Hindlimb muscle (tissue), 1 donor: ENCODE data around the gene RCAN2. TPM values are rescaled to one million over a fixed set of nuclear protein-coding genes. Genes with fewer than 3 reads are reported as not detected.
A peak's percentile ranks its signal among the peaks of the same experiment; 100 is the strongest.
"Not testable (repeated sequence)": the region's sequence is repeated elsewhere in the genome, so short reads cannot be mapped to it uniquely, and the experiment has no call there.

Source experiments
- DNase-seq: peaks from one replicate; pipeline ENCODE4 v3.0.0-alpha.2; 2013
- polyA plus RNA-seq: library from polyadenylated mRNA; unstranded; fragments of 120-200 nt; gene quantifications from one replicate; pipeline ENCODE4 v1.2.1, GENCODE V29; 2013; ENCODE audit not compliant: insufficient read length

Gene RCAN2
- polyA plus RNA-seq, 1 donor = 3.2 TPM

DNA sequence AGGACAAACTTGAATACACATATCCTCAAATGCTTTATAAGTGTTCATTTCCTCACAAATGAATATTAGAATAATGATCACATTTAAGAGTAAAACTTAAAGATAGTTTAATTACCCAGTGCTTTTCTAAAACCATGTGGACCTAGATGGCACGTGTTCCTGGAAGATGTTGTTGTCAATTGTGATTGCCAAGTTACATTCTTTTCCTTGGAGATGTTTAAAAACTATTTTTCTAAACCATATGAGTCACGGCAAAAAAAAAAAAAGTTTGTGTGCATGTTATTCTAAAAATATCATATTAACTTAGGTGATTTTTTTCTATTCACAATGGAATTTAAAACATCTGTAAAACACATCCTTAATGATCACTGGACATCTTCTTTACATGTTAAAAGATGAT lies 51.1 kb downstream of the RCAN2 start:
- peak; percentile 28 for DNase-seq

DNA sequence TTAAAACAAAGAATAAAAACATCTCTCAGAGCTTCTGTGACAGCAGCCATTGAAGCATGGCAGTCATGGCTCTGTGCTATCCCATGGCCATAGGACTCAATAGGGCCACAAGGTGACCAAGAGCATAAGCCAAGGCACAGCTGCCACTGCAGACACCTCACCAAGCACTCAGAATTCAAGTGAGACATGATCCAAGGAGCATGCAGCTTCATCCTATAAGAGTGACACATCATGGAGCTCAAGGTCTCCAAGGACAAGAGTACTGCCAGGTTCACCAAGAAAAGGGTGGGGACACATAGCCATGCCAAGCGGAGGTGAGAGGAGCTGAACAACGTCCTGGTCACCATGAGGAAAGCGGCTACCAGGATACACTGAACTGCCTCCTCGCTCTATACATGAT lies 53.0 kb downstream of the RCAN2 start:
- no peak for DNase-seq

DNA sequence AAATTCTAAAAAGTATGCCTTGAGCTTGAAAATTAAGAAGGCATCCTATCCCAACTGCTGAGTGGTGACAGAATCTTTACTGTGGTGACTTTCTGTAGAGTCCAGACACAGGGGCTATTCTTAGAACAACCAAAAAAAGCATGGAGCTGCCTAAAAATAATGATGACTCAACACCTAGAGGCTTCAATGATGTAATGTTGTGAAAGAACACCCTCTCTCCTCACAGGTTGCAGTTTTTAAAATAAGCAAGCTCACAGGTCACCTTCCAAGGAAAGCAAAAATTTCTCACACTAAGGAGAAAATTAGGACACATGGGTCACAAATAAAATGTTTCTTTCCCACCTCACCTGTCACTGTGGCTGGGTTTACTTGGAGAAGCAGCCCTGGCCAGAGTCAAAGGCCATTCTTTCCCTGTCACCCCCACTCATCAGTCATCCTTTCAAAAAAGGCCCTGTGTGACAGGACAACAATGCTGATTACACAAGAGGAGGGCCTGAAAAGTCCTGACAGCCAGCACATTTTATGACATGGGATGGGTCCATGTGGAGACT lies 53.5 kb downstream of the RCAN2 start:
- DNase-seq = no peak

DNA sequence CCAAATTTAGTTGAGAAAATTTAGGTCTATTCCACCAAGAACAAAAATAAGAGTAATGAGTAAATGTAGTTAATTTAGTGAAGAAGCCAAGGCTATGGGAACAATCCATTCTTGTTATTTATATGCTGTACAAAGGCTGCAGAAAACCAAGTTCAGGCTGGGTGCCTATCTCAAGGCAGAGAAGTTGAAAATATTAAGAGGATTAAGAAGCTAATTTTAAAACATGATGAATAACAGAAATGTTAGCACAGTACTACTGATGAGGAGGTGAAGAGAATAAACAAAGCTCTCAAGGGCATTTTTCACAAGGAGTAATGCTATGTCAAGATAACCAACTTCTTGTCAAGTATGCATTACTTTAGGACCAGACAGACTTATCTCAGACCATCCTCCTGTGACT lies 68.6 kb downstream of the RCAN2 start:
- DNase-seq = no peak

DNA sequence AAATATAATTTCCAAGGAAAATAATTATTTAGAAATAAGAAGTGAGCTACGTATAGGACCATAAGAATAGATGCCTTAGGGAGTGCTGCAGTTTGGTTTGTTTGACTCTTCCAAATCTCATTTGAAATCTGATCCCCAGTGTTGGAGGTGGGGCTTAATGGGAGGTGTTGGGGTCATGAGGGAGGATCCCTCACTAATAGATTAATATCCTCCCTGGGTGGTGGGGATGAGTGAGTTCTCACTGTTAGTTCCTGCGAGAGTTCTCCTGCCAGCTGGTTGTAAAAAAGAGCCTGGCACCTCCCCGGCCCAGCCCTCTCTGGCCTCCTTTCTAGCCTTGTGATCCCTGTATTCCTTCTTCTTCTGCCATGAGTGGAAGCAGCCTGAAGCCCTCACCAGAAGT lies 69.3 kb downstream of the RCAN2 start:
- DNase-seq = no peak

DNA sequence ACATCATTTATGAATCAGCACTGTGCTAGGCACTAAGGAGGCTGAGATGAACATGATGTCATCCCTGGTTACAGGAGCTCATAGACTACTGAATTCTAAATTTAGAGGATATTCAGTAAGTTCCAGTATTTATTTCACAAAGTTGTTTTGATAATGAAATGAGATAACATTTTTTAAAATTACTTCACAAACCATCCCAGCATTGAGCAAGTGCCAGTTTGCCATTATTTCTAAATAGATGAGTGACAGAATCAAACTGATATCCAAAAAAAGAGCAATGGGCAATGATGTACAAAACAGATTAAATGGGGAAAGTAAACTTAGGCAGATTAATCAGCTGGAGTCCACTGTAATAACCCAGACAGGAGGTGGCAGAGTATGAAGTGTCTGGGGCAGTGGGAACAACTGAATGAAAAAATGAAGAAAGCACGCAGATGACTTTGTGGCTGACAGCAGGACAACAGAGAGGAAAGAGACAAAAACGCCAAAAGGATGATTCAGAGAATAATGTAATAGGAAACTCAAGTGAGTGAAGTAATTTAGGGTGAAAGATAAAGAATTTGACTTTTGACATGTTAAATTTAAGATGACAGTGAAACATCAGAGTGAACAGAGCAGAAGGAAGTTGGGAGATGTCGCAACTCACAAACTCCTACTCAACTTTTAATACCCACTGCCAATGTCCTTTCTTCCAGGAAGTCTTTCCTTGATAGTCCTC lies 70.2 kb downstream of the RCAN2 start:
- DNase-seq = no peak

DNA sequence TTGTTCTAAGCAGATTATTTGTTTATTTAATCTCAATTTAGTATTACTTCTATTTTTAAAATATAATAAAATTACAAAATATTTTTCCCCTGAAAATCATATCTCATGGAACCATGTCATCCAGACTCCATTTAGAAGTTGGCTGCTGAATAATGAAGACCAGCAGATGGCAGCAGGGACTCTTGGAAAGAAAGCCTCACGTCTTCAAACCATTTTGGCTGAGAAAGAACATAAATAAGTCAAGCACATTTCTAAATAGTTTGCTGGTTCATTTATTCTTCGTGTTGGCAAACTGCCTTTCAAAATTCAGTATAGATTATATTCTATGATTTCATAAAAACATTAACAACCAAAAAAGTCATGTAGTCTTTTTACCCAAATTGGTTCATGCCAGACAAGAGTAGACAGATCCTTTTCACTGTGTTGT lies 71.7 kb downstream of the RCAN2 start:
- DNase-seq = peak; percentile 69

DNA sequence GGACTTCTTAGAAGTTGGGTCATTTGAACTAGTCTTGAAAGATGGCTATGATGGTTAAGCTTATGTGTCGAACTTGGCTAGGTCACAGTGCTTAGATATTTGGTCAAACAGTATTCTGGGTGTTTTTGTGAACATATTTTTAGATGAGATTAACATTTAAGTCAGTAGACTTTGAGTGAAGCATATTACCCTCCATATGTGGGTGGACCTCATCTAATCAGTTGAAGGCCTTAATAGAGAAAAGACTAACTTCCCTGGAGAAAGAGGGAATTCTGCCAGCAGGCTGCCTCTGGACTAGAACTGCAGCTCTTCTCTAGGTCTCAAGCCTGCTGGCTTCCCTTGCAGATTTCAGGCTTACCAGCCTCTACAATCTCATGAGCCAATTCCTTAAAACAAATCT lies 76.9 kb downstream of the RCAN2 start:
- no peak for DNase-seq

DNA sequence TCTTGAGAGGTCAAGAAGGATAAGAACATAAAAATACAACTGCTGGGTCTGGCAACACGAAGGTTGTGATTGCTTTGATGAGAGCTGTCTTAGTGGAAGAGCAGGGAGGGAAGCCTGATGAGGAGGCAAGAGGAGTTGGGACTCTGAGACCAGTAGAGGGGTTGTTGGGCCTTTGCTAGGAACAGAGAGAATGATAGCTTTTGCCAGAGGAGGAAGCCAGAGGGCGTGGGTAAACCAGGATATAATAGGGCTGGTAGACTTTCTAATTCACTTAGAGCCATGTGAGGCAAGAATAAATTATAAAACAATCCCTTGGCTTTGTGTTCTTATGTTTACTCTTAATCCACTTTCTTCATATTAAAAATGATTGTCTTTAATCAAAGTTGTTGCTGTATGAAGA lies 78.6 kb downstream of the RCAN2 start:
- DNase-seq = no peak

DNA sequence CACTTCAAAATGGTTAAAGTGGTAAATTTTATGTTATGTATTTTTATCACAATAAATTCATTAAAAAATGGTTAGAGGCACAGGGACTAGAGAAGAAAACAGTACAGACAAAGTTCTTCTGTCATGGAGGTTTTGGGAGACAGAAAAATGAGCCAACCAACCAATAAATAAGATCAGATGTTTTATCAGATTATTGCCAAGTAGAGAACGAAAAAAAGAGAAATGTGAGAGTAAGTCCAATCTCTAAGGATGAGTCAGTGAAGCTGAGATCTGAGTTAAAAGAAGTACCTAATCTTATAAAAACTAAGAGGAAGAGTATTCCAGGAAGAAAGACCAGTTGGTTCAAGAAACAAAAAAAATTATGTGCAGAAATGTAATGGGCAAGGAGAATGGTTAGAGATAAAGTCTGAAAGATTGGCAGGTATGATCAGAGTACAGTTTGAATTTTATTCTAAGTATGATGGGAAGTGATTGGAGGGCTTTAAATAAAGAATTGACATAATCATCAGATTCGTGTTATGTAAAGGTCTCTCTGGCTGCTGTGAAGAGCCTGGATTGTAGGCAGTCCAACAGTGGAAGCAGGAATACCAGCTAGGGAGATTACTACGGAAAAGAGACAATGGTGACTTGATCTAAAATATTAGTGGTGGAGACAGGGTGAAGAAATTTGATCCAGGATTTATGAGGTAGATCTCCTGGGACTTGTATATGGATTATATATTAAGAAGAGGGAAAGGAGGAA lies 79.6 kb downstream of the RCAN2 start:
- no peak for DNase-seq

DNA sequence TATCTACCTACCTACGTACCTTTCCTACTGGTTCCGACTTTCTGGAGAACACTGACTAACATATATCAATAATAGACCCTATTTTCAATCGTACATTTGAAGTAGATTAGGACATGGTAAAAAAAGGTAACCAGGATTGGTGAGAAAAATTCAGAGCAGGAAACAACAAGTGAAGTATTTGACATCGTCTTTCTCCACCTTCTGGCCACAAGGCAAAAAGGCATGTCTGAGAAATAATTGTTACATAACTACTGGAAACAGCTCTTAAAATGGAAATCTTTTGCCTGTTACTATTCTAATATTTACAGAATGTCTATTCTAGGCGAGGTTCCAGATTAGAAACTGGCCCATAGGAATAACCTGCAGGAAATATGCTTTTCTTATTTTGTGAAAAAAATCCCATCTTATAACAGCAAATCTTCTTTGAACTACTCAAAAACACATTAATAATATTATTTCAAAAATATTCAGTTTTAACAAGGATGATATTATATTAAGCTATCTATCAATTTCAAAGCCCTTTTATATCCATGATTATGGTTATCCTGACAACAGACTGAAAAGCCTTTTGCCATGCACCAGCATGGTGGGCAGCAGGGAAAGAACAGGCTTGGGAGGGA lies 80.8 kb downstream of the RCAN2 start:
- peak; percentile 26 for DNase-seq

DNA sequence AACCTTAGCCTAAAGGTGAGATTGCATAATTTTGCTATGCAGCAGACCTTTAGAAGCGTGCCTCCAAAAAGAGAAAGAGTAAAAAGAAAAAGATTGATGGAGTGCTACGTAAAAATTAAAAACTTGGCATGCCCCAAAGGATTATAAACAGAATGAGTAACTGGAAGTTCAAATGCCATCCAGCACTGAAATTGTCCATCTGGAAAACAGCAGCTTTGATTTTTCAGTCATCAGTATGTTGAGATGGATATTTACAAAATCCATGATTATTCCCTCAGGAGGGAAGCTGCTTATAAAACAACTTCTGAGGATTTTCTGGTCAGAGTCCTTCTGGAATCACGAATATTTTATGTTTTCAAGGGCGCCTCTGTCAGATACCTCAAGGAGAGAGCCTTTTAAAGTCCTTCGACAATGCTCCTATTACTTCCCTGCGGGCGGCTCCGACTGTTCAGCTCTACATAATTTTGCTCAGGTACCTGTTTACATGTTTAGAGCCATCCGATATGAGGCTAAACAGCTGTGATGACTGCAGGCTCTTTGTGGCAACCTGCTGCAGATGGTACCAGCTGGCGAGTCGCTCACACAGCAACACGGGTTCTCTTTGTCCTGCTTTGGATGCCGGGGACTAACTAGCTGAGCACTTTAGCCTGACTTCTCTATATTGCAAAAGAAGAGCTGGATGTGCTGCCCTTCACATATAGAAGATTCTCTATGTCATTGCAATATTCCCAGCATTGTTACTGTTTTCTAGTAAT lies 83.3 kb downstream of the RCAN2 start:
- DNase-seq = no peak

DNA sequence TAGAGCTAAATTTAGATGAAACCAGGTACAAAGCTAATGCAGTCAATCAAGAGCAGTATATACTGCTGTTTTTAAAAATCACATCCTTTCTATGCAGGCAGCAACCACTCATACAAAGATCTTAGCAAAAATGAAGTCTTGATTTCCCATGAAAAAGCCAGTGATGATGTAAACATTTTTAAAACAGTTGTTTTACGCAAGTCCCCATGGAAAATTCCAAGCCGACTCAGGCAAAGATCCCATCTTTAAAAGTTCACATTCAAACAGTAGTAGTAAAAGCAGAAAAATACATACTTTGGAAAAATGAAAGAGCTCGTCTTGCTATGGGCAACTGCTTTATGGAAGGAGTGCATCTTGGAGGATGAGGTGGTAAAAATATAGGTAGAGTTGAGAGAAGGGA lies 84.0 kb downstream of the RCAN2 start:
- peak; percentile 60 for DNase-seq

DNA sequence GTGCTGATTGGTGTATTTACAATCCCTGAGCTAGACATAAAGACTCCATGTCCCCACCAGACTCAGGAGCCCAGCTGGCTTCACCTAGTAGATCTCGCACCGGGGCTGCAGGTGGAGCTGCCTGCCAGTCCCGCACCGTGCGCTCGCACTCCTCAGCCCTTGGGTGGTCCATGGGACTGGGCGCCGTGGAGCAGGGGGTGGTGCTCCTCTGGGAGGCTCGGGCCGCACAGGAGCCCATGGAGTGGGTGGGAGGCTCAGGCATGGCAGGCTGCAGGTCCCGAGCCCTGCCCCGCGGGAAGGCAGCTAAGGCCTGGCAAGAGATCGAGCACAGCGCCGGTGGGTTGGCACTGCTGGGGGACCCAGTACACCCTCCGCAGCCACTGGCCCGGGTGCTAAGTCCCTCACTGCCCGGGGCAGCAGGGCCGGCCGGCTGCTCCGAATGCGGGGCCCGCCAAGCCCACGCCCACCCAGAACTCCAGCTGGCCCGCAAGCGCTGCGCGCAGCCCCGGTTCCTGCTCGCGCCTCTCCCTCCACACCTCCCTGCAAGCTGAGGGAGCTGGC lies 85.5 kb downstream of the RCAN2 start:
- DNase-seq = not testable (repeated sequence)

DNA sequence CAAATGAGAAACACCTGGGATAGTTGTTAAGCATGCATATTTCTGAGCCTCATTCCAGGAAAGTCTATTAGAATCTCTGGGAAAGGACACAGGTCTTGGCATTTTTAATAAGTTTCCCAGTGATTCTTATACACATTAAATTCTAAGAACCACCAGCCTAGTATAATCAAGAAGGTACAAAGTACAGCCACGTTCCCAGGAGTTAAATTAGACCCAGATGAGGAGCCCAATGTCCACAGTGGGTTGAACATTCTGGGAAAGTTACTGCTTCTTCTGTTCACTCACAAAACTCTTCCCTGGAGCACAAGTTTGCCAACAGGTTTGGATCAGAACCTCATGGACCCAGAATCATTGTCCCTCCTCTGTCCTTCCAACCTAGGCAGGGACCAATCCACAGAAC lies 90.4 kb downstream of the RCAN2 start:
- DNase-seq = no peak

DNA sequence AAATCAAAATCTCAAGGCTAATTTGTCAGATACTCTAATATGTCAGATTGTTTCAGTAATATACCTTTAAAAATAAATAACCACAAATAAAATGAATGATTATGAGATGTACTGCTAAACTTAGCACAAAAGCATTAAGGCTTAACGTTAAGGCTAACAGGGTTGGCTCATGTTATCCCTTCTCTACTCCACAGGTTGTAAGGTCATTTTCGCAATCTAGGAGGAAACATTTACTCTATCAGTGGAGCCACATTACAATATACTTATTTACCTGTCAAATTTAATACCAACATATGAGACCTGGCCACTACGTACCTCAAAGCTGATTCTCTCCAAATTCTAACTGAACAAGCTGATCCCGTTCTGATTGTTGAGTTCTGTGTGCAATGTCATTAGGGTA lies 95.7 kb downstream of the RCAN2 start:
- DNase-seq = no peak

DNA sequence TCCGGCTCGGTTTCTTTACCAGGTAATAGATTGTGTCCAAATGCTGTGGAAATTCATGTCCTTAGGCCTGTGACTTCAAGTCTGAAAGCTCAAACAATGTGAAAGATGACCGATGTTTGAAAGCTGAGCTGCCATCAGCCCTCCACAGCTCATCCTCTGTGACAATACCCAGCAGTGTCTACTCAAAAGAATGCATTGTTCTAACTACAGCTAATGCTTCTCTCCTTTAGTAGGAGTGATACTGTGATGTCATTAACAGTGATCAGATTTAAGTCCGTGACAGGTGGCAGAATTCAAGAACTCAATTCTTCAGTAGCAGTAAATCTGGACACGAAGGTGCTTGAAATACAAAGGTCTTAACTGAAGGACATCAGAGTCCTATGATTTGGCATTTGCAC lies 97.3 kb downstream of the RCAN2 start:
- no peak for DNase-seq

DNA sequence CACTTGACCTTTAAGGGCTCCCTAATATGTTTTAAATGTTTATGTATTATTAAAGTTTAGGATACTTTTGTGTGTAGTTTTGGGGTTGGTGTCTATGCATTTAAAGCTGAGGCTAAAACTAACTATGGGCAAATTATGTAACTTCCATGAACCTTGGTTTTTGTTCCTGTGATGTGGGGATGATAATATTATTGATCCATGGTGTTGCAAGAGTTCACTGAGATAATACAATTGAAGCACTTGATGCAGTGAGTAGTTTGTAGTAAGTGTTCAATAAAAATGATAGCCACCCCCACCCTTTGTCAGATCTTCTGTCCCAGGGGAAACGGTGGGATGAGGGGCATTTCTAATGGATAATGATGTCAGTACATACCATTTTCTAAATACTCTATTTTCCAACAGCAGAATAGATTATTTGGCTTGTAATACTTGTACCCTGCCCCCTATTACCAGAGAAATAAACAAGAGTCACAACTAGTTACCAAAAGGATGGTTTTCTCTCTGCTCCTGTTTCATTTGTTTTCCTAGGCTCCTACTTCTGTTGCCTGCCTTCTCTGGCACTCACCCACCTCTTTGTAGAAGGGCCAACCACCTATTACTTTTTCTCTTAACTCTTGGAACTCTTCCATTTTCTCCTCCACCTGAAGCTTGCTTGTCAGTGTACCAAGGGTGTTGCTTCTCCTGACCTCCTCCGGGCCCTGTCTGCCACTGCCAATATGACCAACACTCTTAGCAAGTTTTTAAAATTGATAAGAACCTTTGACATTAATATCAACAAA lies 97.9 kb downstream of the RCAN2 start:
- no peak for DNase-seq

DNA sequence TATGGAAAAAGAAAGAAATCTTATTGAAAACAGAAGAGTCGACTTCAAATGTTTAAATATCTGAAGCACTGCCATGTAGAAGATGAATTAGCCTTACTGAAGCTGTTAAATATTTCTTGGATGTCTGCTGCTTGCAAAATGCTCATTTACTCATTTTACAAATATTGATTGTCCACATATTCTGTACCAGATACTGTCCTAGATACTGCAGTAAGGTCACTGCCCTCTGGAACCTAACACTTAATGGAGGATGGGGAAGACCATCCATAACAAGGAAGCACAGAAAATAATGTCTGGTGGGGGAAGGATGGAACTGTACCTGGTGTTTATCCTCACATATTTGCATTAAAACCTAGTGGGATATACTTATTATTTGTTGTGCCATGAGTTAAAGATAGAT lies 99.0 kb downstream of the RCAN2 start:
- DNase-seq = no peak

DNA sequence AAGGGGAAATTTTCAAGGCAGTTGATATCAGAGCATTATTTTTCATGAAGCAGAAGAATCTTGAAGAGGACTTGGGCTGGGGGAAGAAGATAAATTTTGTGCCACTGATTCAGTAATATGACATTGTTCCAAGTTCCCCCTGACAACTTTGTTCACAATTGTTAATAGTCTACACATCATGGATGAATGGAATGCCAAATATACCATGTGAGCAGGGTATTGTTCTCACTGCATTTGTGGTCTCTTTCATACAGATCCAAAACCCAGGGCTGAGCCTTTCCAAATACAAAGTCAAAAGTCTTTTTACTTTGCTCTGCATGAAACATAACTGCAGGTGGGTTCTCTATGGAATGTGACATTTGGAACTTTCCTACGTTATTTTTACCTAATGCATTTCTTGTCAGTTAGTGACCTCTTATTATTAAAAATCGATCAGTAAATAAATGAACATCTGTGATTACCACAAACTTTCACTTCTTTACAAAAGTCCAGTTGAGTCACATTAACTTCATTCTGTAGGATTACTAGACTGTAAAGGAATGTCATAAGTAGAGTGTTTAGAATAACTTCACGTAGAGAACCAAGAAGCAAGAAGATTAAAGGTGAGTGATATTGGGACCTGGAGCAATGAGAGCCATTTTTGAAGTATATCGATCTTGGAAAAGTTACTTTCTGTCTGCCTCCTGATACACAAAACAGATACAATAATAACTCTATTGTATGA lies 100.9 kb downstream of the RCAN2 start:
- DNase-seq = no peak

DNA sequence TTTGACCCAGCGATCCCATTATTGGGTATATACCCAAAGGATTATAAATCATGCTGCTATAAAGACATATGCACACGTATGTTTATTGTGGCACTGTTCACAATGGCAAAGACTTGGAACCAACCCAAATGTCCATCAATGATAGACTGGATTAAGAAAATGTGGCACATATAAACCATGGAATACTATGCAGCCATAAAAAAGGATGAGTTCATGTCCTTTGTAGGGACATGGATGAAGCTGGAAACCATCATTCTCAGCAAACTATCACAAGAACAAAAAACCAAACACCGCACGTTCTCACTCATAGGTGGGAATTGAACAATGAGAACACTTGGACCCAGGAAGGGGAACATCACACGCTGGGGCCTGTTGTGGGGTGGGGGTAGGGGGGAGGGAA lies 103.5 kb downstream of the RCAN2 start:
- DNase-seq = not testable (repeated sequence)
